ENCODE data around the gene DNAJA1.

The DNAJA1 gene

GRCh38 chr9:33044162-33044673, 19.1 kb downstream of the DNAJA1 start:
- DNase-seq (ENCODE audit: extremely low read depth, low read depth) = peak; percentile 57
- no peak for TF ChIP-seq CTCF (IDR thresholded peaks at IDR 0.05; ENCODE audit: low read depth, low read length)

- DNase-seq (ENCODE audit: extremely low read depth, low read depth) = no peak
Measured at GRCh38 chr9:33044677-33045282, 19.7 kb downstream of the DNAJA1 start.

GRCh38 chr9:33046061-33046460, 21.0 kb downstream of the DNAJA1 start:
- DNase-seq (ENCODE audit: extremely low read depth, low read depth) = no peak
- TF ChIP-seq CTCF (IDR thresholded peaks at IDR 0.05; ENCODE audit: low read depth, low read length) = no peak

More at GRCh38 chr9:33044677-33045282, 19.7 kb downstream of the DNAJA1 start:
- peak; percentile 11 for TF ChIP-seq CTCF (IDR thresholded peaks at IDR 0.05; ENCODE audit: low read depth, low read length)

- no peak for DNase-seq (ENCODE audit: extremely low read depth, low read depth)
- TF ChIP-seq CTCF (IDR thresholded peaks at IDR 0.05; ENCODE audit: low read depth, low read length) = no peak
Measured at GRCh38 chr9:33048054-33048465, 23.0 kb downstream of the DNAJA1 start.

- DNase-seq (ENCODE audit: extremely low read depth, low read depth) = no peak
- no peak for TF ChIP-seq CTCF (IDR thresholded peaks at IDR 0.05; ENCODE audit: low read depth, low read length)
Measured at GRCh38 chr9:33049680-33050361, 24.7 kb downstream of the DNAJA1 start.

- TF ChIP-seq CTCF (IDR thresholded peaks at IDR 0.05; ENCODE audit: low read depth, low read length) = no peak
- DNase-seq (ENCODE audit: extremely low read depth, low read depth) = no peak
Measured at GRCh38 chr9:33051144-33051543, 26.1 kb downstream of the DNAJA1 start.
